ENCODE data around the gene CLEC16A.

Gene CLEC16A

DNA sequence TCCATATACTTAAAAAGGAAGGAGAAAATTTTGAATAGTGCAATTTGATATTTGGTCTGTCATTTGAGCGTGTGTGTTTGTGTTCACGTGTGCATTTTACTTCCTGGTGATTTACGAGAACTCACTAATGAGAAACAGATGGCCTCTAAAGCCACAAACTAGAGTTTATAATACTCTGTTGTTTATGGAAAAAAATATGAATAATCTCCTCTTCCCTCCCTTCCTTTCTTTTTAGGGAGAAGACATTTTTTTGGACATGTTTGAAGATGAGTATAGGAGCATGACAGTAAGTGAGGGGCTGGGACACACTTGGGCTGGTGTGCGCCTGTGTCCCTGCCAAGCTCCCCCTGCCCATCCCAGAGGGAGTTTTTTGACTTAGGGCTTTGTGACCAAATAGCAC, 102.7 kb downstream of the CLEC16A start:
- no peak for DNase-seq

DNA sequence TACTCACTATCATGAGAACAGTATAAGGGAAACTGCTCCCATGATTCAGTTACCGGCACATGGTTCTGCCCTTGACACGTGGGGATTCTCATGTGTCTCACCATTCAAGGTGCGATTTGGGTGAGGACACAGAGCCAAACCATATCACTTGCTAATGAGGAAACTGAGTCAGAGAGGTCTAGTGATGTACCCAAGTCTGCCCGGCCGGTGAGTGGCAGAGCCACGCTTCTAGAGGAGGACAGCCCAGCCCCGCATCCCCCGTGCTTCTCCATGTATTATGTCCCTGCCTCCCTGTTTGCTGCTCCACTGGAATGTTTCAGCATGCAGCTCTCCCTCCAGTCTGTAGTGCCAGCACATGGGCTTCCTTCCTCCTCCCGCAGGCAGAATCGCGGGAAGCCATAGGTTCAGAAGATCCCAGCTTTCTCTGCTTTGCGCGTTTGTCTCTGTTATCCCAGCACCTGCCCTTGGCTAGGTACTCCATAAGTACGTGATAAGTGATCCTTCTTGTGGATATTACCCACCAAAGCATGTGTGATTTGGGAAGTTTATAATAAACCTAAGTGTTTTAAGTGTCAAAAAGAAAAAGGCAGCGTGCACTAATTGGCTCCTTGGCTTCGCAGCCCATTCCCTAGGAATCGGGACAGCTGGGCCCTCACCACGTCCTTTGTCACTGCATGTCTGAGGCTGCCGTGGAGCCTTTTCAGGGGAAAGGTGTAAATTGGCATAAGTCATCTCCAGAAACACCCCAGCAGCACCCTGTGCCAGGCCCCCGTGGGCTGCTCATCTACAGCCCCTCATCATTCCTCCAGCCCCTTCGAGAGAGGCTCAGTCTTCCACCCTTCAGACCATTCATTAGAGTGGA, 103.8 kb downstream of the CLEC16A start:
- no peak for DNase-seq

DNA sequence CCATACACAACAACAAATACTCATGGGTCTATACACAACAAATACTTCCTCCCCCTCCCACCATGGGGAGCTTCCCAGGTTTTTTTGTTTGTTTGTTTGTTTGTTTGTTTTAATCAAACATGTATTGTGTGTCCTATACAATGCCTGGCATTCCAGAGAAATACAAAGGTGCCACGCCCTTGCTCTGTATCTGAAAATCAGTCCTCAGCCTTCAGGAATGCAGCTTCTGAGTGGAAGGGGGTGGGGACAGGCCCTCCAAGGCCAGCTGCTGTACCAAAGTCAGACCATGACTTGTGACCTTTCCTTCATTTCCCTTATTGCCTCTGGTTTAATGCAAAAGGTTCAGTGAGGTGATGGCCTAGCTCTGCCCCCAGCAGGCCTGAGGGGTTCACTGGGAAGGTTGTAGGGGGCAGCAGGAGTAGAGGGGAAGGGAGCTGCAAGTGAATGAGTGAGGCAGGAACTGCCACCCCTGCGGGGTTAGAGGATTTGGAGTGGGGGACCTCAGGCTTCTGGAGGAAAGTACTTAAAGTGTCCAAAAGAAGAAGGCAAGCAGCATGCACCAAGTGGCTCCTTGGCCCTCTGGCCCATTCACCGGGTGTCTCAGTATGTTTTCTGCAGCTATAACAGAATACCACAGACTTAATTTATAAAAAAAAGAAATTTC, 105.2 kb downstream of the CLEC16A start:
- DNase-seq, result no peak

DNA sequence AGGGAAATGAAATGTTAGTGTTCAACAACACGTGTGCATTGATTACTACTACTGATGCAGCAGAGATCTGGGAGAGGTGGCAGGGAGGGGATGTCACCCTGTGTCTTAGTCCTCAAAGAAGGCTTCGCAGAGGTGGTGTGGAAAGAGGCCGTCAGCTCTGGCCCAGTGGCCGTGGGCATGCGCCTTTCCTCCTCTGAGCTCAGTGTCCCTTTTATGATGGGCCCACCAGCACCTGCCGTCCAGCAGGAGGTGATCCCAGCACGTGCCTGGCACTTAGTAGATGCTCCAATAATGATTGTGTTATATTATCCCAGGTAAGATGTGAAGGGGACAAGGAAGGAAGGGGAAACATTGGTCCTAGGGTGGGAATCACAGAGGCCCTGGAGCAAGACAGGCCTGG, 106.2 kb downstream of the CLEC16A start:
- DNase-seq, result no peak

DNA sequence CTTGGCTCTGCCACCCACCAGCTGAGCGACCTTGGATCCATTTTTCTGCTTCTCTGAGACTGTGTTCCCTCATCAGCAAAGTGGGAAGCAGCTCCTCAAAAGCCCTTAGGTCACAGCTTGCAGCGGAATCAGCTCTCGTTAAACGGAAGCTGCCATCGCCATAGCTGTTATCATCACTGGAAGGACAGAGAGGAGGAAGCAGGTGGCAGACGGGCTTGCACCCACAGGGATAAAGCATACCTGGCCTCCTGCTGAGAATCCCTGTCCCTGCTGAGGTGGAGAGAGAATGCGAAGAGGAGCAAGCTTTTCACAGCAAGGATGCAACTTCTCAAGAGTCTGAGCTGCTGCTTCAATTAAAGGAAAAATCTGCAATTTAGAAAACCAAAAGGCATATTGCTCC, 106.6 kb downstream of the CLEC16A start:
- no peak for DNase-seq

DNA sequence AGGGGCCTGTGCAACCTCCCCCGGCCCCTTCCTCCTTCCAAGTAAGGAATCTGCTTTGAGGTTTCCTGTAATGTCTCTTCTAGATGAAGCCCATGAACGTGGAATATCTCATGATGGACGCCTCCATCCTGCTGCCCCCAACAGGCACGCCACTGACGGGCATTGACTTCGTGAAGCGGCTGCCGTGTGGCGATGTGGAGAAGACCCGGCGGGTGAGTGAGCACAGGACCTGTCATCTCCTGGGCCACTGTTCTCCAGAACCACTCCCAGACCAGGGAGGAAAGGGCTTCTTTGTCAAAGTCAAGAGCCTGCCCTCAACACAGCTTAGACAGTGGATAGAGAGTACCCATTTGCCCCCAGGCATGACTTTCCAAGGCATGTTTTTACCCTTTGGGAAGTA, 107.1 kb downstream of the CLEC16A start:
- DNase-seq, result no peak

DNA sequence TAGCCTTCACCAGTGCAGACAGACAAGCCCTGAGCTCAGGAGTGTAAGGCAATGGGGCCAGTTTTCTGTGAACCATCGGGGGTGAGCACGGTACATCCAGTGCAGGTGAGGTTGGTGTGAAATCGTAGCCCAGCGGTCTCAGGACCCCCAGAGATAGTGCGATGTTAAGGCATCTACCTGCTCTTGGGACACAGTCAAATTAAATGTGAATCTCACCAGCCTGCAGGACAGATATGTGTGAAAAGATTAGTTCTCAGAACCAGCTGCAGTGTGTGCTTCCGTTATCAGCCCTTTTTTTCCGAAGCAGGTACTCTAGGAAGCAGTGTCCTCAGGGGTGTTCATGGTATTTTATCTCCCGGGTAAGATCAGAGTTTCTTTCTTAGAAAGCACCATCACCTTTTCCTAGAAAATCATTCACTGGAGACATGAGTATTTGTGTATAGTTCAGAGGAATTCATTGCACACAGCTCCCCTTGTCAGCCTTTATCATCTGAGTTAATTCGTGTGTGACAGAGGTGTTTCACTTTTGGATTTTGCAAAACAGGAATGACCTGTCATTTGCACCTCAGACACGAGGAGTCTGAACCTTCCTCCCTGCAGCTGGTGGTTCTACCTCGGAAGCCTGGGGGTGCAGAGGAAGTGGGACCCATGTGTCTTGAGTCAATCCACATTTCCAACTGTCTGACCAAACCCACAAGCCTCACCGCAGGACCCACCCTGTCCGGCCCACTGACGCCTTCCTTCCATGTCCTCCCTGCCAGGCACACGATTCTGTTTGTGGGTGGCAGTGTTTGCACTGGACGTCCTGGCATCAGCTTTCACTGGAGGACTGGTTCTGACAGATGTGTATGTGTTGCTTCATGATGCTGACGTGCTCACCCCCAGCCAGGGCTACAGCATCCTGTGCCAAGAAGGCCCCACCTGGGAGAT, 107.8 kb downstream of the CLEC16A start:
- DNase-seq, result peak in 3 of 4 experiments; percentile 11 to 62 (median 57)

DNA sequence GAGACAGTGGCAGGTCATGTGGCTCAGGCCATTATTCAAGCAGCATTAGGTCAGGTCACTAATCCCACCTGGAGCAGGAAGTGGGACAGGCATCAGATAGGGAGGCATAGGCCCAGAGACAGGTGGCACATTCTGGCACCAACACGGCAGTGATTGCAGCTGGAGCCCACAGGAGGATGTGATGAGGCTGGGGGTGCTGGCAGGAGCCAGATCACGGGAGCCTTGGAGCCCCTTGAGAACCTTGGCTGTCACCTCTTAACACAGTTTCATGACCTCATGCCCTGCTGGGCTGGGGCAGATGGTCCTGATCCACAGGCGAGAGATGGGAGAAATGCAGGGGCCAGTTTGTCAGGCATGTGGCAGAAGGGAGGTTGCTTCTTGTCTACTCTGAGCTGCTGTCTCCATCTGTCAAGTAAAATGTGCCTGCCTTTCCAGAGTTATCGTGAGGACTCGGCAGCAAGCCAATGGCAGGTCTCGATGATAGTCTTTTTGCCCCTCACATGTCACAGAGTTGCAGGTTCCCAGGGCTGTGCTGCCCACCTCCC, 109.6 kb downstream of the CLEC16A start:
- no peak for DNase-seq

DNA sequence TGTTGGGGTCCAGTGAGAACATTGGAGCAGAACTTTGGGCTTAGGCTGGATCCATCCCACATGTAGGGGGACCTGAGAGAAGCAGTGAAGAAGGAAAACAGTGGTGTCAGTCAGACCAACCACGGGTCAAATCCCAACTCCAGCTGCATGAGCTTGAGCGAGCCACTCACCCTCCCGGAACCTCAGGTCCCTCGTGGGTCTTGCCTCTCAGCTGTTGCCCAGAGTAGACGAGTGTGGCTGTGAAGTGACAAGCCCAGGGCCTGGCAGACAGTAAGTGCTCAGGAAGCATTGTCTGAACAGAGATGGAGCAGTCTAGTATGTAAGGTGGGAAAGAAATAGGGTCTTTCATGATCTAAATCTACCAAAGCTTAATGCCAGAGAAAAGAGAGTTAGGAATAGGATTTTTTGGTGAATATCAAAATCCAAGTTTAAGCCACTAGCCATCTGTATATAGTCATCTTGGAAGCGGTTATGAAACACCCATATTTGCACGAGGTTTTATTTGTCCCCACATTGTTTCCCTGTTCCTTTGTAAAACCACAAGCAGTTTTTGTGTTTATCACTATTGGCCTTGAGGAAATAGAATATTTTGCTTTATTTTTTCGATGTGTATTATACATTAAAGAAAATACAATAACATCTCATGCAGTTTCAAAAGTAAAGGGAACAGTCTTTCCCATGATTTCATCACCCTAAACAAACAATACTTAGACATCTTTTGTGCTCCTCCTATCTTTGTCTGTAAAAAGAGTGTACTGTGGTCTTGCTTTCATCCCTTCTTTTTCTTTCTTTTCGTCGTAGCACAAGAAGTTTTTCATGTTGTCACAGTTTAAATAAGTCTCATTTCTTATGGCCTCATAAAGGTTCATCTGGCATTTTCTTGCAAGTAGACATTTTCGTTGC, 112.0 kb downstream of the CLEC16A start:
- no peak for DNase-seq

DNA sequence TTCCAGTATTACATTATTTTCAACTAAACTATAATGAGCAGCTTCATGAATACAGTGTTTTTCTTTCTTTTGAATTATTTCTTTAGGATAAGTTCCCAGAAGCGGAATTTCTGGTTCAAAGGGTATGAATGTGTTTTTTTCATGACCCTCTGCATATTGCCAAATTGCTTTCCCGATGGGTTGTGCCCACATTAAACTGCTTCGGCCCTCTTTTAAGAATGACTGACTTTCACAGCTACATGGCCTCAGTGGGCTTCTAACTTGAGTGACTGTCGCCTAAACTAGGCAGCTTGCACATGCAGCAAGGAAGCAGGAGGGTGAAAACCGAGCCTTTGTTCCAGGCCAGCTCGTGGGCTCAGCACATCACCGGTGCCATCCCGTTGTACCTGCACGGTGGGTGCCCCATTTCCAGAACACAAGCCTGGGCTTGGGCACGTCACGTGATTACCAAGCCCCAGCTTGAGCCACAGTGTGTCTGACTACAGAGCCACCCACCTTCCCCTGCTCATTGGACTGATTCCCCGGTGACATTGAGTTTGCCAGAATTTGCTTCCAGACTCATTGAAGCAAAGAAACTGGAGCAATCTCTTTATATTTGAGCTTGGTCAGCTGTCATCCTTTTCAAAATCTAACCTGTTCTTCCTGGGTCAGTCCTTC, 112.8 kb downstream of the CLEC16A start:
- no peak for DNase-seq

DNA sequence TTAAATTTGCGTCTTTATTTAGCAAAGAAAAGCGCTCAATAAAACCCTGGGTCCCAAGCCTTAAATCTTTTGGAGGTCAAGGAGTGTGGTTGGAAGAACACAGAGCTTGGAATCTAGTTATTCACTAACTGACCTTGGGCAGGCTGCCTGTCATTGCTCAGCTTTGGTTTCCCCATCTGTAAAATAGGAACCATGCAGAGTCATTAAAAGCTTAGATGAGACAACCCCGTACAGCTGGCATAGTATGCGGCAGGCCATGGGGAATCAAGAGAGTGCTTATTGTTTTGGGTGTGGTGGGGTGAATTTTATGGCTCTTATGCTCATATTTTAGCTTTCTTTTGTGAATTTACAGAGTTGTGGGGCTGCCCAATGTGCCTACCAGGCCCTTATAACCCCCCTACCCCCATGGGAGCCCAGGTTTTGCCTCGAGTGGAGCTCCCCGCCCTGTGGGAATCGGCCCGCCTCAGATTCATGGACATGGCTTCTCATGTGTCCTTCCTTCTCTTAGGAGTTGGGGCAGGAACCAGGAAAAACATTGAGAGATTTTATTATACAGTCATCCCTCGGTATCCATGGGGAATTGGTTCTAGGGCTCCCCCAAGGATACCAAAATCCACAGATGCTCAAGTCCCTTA, 113.5 kb downstream of the CLEC16A start:
- DNase-seq, result no peak

DNA sequence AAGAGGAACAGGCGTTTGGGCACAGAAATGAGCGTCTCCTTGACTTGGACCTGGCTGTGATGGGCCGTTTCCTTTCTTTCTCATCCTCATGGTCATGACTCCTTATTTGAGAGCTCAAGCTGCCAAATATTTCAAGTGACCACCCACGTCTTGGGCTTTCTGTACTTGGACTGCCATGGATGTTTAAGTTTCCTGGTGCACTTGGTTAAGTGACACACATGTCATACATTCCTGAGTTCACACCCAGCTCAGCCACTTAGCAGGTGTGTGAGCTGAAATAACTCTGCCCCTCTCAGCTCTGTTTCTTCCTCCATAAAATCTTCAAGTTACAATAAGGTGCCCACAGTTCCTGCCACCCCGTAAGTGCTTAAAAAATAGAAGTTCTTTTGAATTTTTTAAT, 114.5 kb downstream of the CLEC16A start:
- DNase-seq, result no peak

DNA sequence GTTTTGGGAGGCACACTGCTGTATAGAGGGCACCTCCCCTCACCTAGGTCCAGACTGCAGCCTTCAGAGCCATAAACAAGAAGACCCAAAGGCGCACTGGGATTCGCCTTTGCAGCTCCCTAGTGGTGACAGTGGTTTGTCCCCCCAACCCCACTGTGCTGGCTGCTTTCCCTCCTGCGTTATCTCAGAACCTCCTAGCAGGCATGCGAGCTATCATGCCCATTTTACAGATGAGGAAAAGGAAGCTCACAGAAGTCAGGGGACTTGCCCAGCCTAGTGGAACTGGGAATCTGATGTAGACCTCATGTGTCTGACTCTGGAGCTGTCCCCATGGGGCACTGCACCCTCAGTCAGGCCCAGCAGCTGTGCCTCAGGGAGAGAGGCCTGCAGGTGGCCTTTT, 115.2 kb downstream of the CLEC16A start:
- no peak for DNase-seq

DNA sequence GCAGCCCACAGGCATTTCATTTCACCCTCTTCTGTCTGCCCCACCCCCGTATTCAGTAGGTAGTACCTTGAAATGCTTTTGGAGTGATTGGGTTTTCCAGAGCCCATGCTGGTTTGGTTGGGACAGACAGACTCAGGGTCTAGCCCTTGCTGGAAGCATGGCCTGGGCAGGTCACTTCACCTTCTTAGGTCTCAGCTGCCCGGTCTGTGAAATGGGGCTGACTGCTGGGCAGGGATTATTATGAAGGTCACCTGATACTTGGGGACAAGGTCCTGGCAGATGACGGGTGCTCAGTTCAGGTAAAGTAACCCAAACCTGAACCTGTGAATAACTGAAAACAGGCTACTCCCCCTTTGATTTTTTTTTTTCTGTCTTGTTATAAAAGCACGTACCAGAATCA, 116.0 kb downstream of the CLEC16A start:
- no peak for DNase-seq

DNA sequence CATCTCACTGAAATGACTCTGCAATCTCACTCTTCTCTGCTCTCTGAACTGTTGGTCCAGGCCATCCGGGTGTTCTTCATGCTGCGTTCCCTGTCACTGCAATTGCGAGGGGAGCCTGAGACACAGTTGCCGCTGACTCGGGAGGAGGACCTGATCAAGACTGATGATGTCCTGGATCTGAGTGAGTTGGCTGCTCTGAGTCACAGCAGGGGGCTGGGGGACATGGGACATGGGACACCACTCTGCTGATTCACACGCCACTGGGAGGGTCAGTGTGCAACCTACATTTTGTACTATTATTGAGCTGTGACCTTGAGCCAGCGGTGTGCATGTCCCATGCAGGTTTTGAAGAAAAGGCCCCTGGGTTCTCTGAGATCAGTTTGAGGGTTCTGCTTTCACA, 116.5 kb downstream of the CLEC16A start:
- DNase-seq, result no peak

DNA sequence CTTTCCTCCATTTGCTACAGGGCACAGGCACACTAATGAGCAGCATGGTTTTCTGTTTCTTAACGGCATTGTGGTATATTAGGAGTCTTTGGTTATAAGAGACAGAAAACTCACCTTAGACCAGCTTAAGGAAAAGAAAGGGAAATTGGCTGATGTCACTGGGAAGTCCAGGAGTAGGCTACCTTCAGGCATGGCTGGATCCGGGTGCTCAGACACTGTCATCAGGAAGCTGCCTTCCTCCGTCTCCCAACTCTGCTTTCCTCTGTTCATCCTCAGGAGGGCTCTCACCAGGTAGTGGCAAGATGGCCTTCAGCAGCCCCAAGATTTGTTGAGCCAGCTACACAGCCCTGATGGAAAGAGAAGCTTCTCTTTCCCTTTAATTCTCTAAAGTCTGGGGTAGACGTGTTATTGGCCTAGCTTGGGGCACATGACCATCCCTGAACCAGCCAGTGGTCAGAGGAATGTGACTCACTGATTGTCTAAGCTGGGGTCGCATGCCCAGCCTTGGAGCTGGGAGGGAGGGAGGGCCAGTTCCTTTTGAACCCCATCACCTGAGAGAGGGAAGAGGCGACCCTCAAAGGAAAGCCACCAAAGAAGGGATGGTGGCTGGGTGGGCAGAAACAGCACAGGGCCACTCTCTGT, 117.4 kb downstream of the CLEC16A start:
- no peak for DNase-seq

DNA sequence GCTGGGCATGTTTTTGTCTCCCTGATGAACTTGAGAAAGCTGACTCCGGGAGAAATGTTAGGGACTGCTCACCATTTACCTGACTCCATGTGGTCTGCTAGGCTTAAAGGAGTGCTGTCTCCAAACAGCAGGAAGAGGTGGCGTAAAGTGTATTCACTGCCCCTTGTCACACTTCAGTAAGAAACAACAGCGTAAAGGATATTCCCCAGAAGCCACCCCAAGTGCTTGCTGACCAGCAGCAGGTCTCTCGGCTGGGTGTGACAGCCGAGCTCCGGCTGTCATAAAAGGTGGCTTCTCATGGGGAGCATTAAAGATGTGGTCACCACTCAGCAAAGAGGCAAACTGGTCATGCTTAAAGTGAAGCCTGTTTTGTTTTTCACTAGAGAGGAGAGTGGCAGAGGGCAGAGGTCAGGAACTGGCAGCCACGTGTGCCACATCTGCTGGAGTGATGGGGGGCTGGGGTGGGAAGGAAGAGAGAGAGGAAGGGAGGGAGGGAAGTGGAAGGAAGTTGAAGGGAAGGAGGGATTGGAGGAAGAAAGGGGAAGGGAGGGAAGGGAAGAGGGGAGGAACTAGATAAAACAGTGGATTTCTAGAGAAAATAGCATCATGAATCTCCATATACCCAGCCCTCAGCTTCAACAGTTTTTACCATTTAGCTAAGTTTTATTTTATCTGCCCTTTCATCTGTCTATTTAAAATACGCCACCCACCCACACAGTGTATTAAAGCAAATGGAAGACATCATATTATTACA, 119.3 kb downstream of the CLEC16A start:
- DNase-seq, result no peak

DNA sequence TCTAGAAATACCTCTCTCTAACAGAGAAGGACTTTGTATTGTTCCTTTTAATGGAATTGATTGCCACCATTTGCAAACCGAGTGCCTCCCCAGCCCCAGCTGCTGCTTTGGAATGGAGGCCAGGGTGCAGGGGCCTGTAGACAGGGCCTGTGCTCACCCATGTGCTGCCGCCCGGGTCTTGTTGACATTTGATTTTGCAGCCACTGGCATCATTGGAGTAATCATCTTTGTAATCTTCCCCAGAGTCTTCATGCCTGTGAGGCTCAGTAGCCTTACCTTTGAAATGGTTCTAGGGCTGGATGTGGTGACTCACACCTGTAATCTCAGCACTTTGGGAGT, 119.8 kb downstream of the CLEC16A start:
- DNase-seq, result no peak

DNA sequence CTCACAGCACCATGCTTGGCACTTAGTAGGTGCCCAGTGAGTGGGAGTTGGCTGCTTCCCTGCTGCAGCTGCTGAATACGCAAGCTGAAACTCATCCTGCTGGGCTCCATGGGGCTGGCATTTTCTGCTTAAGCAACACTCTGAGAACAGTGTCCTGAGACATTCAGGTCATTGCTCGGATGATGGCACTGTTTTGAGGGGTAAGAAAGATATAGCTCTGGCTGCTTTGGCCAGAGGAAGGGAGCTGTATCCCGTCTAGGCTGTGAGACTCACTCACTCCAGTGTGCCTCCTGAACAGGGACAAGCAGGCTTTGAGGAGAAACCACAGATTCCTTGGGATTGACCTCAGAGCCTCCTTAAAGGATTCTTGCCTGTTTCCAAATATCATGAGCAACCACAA, 120.5 kb downstream of the CLEC16A start:
- no peak for DNase-seq

All from activated CD4-positive, CD25-positive, alpha-beta regulatory T cell (primary cell).